ENCODE measurements around the gene OR6M1.

OR6M1 gene

GRCh38 chr11:123775289-123775688 is 30.9 kb downstream of the OR6M1 start:
- no peak for DNase-seq

DNA sequence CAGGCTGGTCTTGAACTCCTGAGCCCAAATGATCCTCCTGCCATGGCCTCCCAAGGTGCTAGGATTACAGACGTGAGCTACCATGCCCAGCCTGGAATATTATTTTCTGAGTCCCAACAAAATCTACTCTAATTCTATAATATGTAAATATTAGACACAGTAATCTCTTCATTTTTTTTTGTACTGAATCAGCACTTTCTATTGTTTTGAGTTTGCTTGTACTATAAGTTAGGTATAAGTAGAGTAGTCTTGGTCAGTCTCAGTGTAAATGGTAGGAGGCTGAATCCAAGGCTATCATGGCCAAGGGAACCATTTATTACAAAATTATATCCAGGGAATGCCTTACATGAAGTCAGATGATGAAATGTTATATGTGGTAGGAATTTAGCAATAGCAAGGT is 32.2 kb downstream of the OR6M1 start:
- DNase-seq: no peak

DNA sequence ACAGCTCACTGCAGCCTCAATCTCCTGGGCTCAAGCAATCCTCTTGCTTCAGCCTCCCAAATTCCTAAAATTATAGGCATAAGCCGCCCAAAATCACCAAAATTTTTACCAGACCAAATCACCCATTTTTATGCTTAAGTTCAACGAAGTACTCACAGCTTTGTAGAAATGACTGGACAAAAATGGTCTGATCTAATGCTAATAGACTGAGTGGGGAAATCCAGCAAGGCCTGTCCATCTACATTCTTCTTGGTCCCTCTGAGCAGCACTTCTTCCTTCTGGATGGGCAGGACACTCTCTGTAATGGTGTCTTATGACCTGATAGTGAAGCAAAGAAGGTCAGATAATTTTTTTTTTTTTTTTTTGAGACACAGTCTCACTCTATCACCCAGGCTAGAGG is 33.1 kb downstream of the OR6M1 start:
- no peak for DNase-seq

DNA sequence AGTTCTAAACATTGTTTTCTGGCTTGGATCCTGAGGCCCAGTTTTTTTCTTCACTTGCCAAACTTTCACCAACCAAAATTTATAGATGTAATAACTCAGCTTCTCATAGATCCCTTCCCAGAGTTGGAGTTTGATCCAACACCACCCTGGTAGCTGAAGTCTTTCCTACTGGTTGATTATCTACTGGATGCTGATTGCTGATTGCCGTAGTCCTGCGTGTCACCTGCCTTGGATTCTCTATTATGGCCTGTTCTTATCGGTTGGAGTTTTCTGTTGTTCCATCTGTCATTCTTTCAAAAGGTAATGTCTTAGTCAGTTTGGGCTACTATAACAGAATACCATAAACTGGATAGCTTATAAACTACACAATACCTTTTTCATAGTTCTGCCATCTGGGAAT is 34.5 kb downstream of the OR6M1 start:
- no peak for DNase-seq

DNA sequence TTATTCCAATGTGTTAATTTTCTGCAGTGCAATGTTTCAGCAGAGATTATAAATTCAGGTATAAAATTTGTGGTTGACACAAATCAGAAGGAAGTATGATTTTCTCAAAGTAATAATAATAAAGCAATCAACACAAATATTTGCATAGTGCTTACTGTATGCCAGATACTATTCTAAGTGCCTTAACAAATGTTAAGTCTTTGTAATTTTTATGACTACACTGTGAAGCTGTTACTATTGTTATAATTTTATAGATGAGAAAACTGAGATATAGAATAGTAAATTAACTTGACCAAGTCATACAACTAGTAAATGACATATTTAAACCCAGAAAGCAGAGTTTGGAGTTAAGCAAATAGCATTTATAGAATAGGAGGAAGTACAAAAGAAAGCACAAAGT is 35.4 kb downstream of the OR6M1 start:
- DNase-seq: no peak

DNA sequence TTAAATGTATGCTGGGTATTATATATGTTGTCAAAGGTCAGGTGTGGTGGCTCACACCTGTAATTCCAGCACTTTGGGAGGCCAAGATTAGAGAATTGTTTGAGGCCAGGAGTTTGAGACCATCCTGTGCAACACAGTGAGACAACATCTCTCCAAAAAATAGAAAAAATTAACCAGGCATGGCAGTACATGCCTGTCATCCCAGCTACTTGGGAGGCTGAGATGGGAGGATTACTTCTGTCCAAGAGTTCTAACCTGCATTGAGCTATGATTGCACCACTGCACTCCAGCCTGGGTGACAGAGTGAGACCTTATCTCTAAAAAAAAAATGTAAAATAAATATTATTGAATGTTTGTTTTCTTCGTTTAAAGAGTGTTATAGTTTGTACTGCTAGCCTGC is 40.5 kb downstream of the OR6M1 start:
- DNase-seq: no peak

- DNase-seq: no peak
Observed at GRCh38 chr11:123762422-123762821, 43.7 kb downstream of the OR6M1 start.

DNA sequence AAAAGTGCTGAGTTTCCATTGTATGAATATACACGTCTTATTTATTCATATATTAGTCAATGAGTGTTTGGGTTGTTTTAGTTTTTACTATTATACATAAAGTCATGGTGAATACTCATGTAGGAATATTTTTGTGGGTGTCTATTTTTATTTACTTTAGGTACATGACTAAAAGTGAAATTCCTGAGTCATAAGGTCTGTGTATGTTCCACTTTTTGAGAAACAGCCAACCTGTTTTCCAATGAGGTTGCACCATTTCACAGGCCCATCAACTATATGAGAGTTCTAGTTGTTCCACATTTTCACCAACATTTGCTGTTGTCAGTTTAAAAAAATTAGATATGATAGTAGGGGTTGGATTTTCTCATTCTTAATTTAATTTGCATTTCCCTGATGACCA is 45.3 kb downstream of the OR6M1 start:
- no peak for DNase-seq

DNA sequence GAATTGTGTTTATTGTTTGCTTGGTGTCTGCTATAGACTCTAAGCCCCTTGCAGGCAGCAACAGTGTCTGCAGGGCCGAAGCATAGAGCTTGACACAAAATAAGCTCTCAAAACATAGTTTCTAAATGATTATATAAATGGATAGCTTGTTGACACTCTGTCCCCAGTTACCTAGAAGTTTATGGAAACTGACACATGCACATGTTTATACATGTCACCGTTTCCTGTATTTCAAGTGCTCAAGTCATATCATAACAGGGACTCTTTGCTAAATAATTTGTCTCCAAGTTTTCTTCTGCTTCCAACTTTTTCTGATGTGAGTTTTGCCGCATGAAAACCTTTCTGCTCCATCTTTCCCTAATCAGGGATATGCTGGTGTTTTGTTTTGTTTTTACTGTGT is 48.2 kb downstream of the OR6M1 start:
- DNase-seq: no peak

GRCh38 chr11:123755813-123756212 is 50.3 kb downstream of the OR6M1 start:
- no peak for DNase-seq

Measured in fibroblast of upper back skin (primary cell).